IMR-90 (cell line): Measurements from ENCODE around the gene KRTAP4-8. TPM values are rescaled to one million over a fixed set of nuclear protein-coding genes. Genes with fewer than 3 reads are reported as not detected.

Experiments used
- ATAC-seq: fragments of 200-7000 bp; cut with Tn5 transposase; 2 replicates; pipeline ENCODE4 v1.9.1; 2020; ENCODE audit warnings: low read depth, mild to moderate bottlenecking, moderate library complexity
- BruUV-seq: library from RNA; stranded (reverse); fragments of 400-500 nt; replicated peaks from 2 replicates; lab custom pipeline; 2021; lab: Mats Ljungman, UMichigan
- CTCF ChIA-PET: fragments of 300-600 bp; formaldehyde crosslinking; extraction: SDS; loops from one replicate; lab custom pipeline; 2021; ENCODE audit warnings: antibody characterized with exemption; lab: Yijun Ruan, JAX
- POLR2A ChIA-PET: fragments of 300-600 bp; sonication (Branson Sonifier 250); formaldehyde crosslinking; loops from one replicate; lab custom pipeline; 2022; ENCODE audit warnings: antibody characterized with exemption; ENCODE audit not compliant: unreplicated experiment; lab: Charles Lee
- DNase-seq: peaks from one replicate; pipeline ENCODE4 v3.0.0; 2013
- H2AFZ ChIP-seq: replicated peaks from 2 replicates; pipeline ENCODE3; 2013; ENCODE audit warnings: low read length, mild to moderate bottlenecking; ENCODE audit not compliant: poor library complexity
- H2AK5ac ChIP-seq: 2 replicates; pipeline ENCODE4 v1.6.1; 2013; ENCODE audit warnings: low read depth, low read length, inconsistent platforms
- H2AK9ac ChIP-seq: replicated peaks from 2 replicates; pipeline ENCODE3; 2013; ENCODE audit warnings: mild to moderate bottlenecking, low read depth, low read length, moderate library complexity; ENCODE audit not compliant: poor library complexity
- H2BK120ac ChIP-seq: 2 replicates; pipeline ENCODE4 v1.6.1; 2013; ENCODE audit warnings: low read depth, low read length, inconsistent platforms
- H2BK15ac ChIP-seq: 3 replicates; pipeline ENCODE4 v1.6.1; 2013; ENCODE audit warnings: low read depth, low read length, inconsistent platforms
- H2BK20ac ChIP-seq: 2 replicates; pipeline ENCODE4 v1.6.1; 2013; ENCODE audit warnings: low read depth, mild to moderate bottlenecking, inconsistent platforms, low read length, moderate library complexity
- H2BK5ac ChIP-seq: 2 replicates; pipeline ENCODE4 v1.6.1; 2013; ENCODE audit warnings: mild to moderate bottlenecking, low read depth, low read length, inconsistent platforms; ENCODE audit not compliant: poor library complexity, severe bottlenecking
- H3K14ac ChIP-seq: replicated peaks from 2 replicates; pipeline ENCODE4 v1.6.1; 2013; ENCODE audit warnings: low read depth, low read length, inconsistent platforms
- H3K18ac ChIP-seq: 2 replicates; pipeline ENCODE4 v1.6.1; 2013; ENCODE audit warnings: low read depth, low read length, control low read depth
- H3K23ac ChIP-seq: 2 replicates; pipeline ENCODE4 v1.6.1; 2013; ENCODE audit warnings: low read depth, low read length, inconsistent platforms
- H3K27ac ChIP-seq: 2 replicates; pipeline ENCODE4 v1.5.1; 2013; ENCODE audit warnings: mild to moderate bottlenecking, control low read depth, low read length; ENCODE audit not compliant: insufficient read depth
- H3K27me3 ChIP-seq: 2 replicates; pipeline ENCODE4 v1.6.1; 2013; ENCODE audit warnings: low read length; ENCODE audit not compliant: control insufficient read depth, insufficient read depth
- H3K36me3 ChIP-seq: 2 replicates; pipeline ENCODE4 v1.6.1; 2013; ENCODE audit warnings: low read length, mixed read lengths; ENCODE audit not compliant: control insufficient read depth, insufficient read depth
- H3K4ac ChIP-seq: 2 replicates; pipeline ENCODE4 v1.6.1; 2013; ENCODE audit warnings: low read depth, low read length, inconsistent platforms
- H3K4me1 ChIP-seq: 2 replicates; pipeline ENCODE4 v1.6.1; 2013; ENCODE audit warnings: low read length, mixed read lengths; ENCODE audit not compliant: control insufficient read depth, insufficient read depth
- H3K4me2 ChIP-seq: 2 replicates; pipeline ENCODE4 v1.6.1; 2013; ENCODE audit warnings: low read depth, mild to moderate bottlenecking, control low read depth, low read length, moderate library complexity
- H3K4me3 ChIP-seq: 2 replicates; pipeline ENCODE4 v1.5.1; 2013; ENCODE audit warnings: low read depth, mild to moderate bottlenecking, control low read depth, low read length, moderate library complexity; ENCODE audit not compliant: insufficient read depth
- H3K56ac ChIP-seq: 2 replicates; pipeline ENCODE4 v1.6.1; 2013; ENCODE audit warnings: low read length, inconsistent platforms; ENCODE audit not compliant: insufficient read depth; ENCODE audit errors: extremely low read depth
- H3K79me1 ChIP-seq, 2 experiments: 2 replicates each; pipeline ENCODE4 v1.6.1; 2013; ENCODE audit warnings: low read length in 2 of 2, inconsistent platforms in 1 of 2, low read depth in 1 of 2
- H3K9ac ChIP-seq: 2 replicates; pipeline ENCODE4 v1.6.1; 2013; ENCODE audit warnings: low read depth, low read length, control low read depth
- H3K9me1 ChIP-seq: 2 replicates; pipeline ENCODE4 v1.6.1; 2013; ENCODE audit warnings: low read length, inconsistent platforms; ENCODE audit not compliant: insufficient read depth
- H3K9me3 ChIP-seq: 2 replicates; pipeline ENCODE4 v1.6.1; 2013; ENCODE audit warnings: low read length; ENCODE audit not compliant: control insufficient read depth, insufficient read depth
- H4K20me1 ChIP-seq: 2 replicates; pipeline ENCODE4 v1.6.1; 2013; ENCODE audit warnings: low read length, inconsistent platforms; ENCODE audit not compliant: insufficient read depth
- H4K5ac ChIP-seq: 2 replicates; pipeline ENCODE4 v1.6.1; 2013; ENCODE audit warnings: mild to moderate bottlenecking, low read depth, low read length, control low read depth
- H4K8ac ChIP-seq, 2 experiments: 2 replicates each; pipeline ENCODE4 v1.6.1; 2013; ENCODE audit warnings: low read depth in 2 of 2, low read length in 2 of 2, control low read depth in 1 of 2, inconsistent platforms in 1 of 2
- H4K91ac ChIP-seq: 2 replicates; pipeline ENCODE4 v1.6.1; 2013; ENCODE audit warnings: low read depth, low read length, inconsistent platforms; ENCODE audit not compliant: insufficient read depth
- BHLHE40 ChIP-seq: fragments of 150-350 bp; IDR thresholded peaks from 2 replicates; pipeline ENCODE4 v1.6.1; 2016; ENCODE audit warnings: mild to moderate bottlenecking, low read depth, low read length
- CEBPB ChIP-seq: IDR thresholded peaks from 2 replicates; pipeline ENCODE4 v1.6.1; 2012; ENCODE audit warnings: low read depth, low read length, improper control_type of control experiment
- CHD1 ChIP-seq: IDR thresholded peaks from 2 replicates; pipeline ENCODE4 v1.6.1; 2012; ENCODE audit warnings: low read depth, low read length, improper control_type of control experiment
- ELK1 ChIP-seq: fragments of 150-350 bp; IDR thresholded peaks from 2 replicates; pipeline ENCODE4 v1.6.1; 2016; ENCODE audit warnings: low read depth, mild to moderate bottlenecking, low read length, moderate library complexity, borderline replicate concordance
- FOS ChIP-seq: fragments of 150-350 bp; IDR thresholded peaks from 2 replicates; pipeline ENCODE4 v1.6.1; 2016; ENCODE audit warnings: low read depth, low read length
- MAFK ChIP-seq: IDR thresholded peaks from 2 replicates; pipeline ENCODE4 v1.6.1; 2012; ENCODE audit warnings: low read depth, low read length, improper control_type of control experiment
- MAZ ChIP-seq: IDR thresholded peaks from 2 replicates; pipeline ENCODE4 v1.6.1; 2012; ENCODE audit warnings: low read depth, mild to moderate bottlenecking, low read length, improper control_type of control experiment, moderate library complexity, borderline replicate concordance
- MXI1 ChIP-seq: IDR thresholded peaks from 2 replicates; pipeline ENCODE4 v1.6.1; 2012; ENCODE audit warnings: low read depth, mild to moderate bottlenecking, low read length, moderate library complexity, borderline replicate concordance
- NFE2L2 ChIP-seq: fragments of 150-350 bp; IDR thresholded peaks from 2 replicates; pipeline ENCODE4 v1.6.1; 2016; ENCODE audit warnings: low read depth, mild to moderate bottlenecking, low read length
- POLR2A ChIP-seq: IDR thresholded peaks from 2 replicates; pipeline ENCODE4 v1.6.1; 2012; ENCODE audit warnings: mild to moderate bottlenecking, low read depth, low read length
- RAD21 ChIP-seq: IDR thresholded peaks from 2 replicates; pipeline ENCODE4 v1.6.1; 2012; ENCODE audit warnings: low read length, improper control_type of control experiment
- RCOR1 ChIP-seq: IDR thresholded peaks from 2 replicates; pipeline ENCODE4 v1.6.1; 2012; ENCODE audit warnings: mild to moderate bottlenecking, low read length, improper control_type of control experiment; ENCODE audit not compliant: insufficient replicate concordance
- RFX5 ChIP-seq: IDR thresholded peaks from 2 replicates; pipeline ENCODE4 v1.8.0; 2012; ENCODE audit warnings: low read depth, mild to moderate bottlenecking, low read length, moderate library complexity
- SMC3 ChIP-seq: fragments of 150-350 bp; IDR thresholded peaks from 2 replicates; pipeline ENCODE4 v1.6.1; 2016; ENCODE audit warnings: low read depth, mild to moderate bottlenecking, antibody characterized with exemption, low read length, moderate library complexity
- USF2 ChIP-seq: fragments of 150-350 bp; IDR thresholded peaks from 2 replicates; pipeline ENCODE4 v1.6.1; 2017; ENCODE audit warnings: mild to moderate bottlenecking, antibody characterized with exemption, low read length, low read depth
- WGBS, 2 experiments: methylation state at CpG; one replicate each; pipeline versions ENCODE4 v1.1.5 to v1.1.7; 2013; ENCODE audit warnings: missing lambda C conversion rate in 2 of 2; ENCODE audit not compliant: insufficient read length in 1 of 2; ENCODE audit errors: extremely low coverage in 2 of 2; 5-methylcytosine and 5-hydroxymethylcytosine counted together
- dilution Hi-C: fragments of 300-500 bp; cut with HindIII; formaldehyde crosslinking; loops from one replicate; pipeline ENCODE4 v1.14.3; 2018; ENCODE audit warnings: low sequenced_read_pairs; ENCODE audit not compliant: unreplicated experiment
- in situ Hi-C: fragments of 300-500 bp; cut with MboI; formaldehyde crosslinking; loops from 3 replicates; pipeline ENCODE4 v1.14.3; 2019; ENCODE audit warnings: low sequenced_read_pairs, inconsistent platforms, mixed read lengths
- intact Hi-C: fragments of 100-400 bp; cut with micrococcal nuclease; formaldehyde crosslinking; loops from 2 replicates; pipeline ENCODE4 v1.10.0; 2022
- polyA plus RNA-seq, 3 experiments: library from polyadenylated mRNA; depleted of rRNA; stranded (reverse); fragments of >200 nt; gene quantifications; 2 replicates each; pipeline ENCODE4 v1.2.3, GENCODE V29; 2012; ENCODE audit warnings: low replicate concordance in 1 of 3
- total RNA-seq: library from RNA; depleted of rRNA; stranded (reverse); fragments of >200 nt; gene quantifications from 2 replicates; pipeline ENCODE4 v1.2.3, GENCODE V29; 2012
- TF ChIP-seq, protein P1 (sequence below): conservative IDR thresholded peaks from 2 replicates; pipeline ENCODE4 v1.5.1; 2012; ENCODE audit warnings: mild to moderate bottlenecking, low read depth, low read length, improper control_type of control experiment

KRTAP4-8 gene
- total and polyA plus RNA-seq, 2 of the 4 experiments (the other 2 are of a cell fraction) = not detected

- Histone ChIP-seq H2BK120ac (no peak overlapping the region), H3K4me2 (no peak overlapping the region), H3K27ac (no peak overlapping the region), H3K4me3 (no peak overlapping the region), H2AK5ac (no peak overlapping the region), H3K4ac (no peak overlapping the region), H3K79me1 (no peaks in the 10 kb centered on the region), H4K91ac (no peak overlapping the region), H3K56ac (no peak overlapping the region), H2BK5ac (no peak overlapping the region), H2BK20ac (no peak overlapping the region), H3K9me3 (no peaks in the 10 kb centered on the region), H2AK9ac (no peak overlapping the region), H3K18ac (no peak overlapping the region), H3K9ac (no peak overlapping the region), H2AFZ (no peak overlapping the region), H4K8ac (no peak overlapping the region), H3K23ac (no peak overlapping the region), H3K4me1 (no peaks in the 10 kb centered on the region), H3K27me3 (no peaks in the 10 kb centered on the region), H3K36me3 (no peaks in the 10 kb centered on the region), H4K5ac (no peak overlapping the region), H3K9me1 (no peaks in the 10 kb centered on the region), H4K20me1 (no peaks in the 10 kb centered on the region), H2BK15ac (no peak overlapping the region), H3K14ac (no peak overlapping the region)
- ATAC-seq (no peak), DNase-seq (no peak)
- dilution Hi-C loops (no loop called here), in situ Hi-C loops (no loop called here), intact Hi-C loops (no loop called here)
- WGBS, 2 experiments = no CpG with 5 or more reads among the region's 2 CpGs
- ChIA-PET CTCF (no interaction called here), POLR2A (no interaction called here)
- TF ChIP-seq CHD1 (no peak), USF2 (no peak), ELK1 (no peak), CEBPB (no peak), SMC3 (no peak), NFE2L2 (no peak), BHLHE40 (no peak), POLR2A (no peak), MAFK (no peak), MAZ (no peak), RFX5 (no peak), RCOR1 (no peak), RAD21 (no peak), FOS (no peak), MXI1 (no peak)
- TF ChIP-seq, protein P1, sequence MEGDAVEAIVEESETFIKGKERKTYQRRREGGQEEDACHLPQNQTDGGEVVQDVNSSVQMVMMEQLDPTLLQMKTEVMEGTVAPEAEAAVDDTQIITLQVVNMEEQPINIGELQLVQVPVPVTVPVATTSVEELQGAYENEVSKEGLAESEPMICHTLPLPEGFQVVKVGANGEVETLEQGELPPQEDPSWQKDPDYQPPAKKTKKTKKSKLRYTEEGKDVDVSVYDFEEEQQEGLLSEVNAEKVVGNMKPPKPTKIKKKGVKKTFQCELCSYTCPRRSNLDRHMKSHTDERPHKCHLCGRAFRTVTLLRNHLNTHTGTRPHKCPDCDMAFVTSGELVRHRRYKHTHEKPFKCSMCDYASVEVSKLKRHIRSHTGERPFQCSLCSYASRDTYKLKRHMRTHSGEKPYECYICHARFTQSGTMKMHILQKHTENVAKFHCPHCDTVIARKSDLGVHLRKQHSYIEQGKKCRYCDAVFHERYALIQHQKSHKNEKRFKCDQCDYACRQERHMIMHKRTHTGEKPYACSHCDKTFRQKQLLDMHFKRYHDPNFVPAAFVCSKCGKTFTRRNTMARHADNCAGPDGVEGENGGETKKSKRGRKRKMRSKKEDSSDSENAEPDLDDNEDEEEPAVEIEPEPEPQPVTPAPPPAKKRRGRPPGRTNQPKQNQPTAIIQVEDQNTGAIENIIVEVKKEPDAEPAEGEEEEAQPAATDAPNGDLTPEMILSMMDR = no peak
- BruUV-seq = no TSS peak
These were observed 24.3 kb downstream of the KRTAP4-8 start for GRCh38 chr17:41073676-41074075.
